ENCODE results near the gene SEC11A.
A peak's percentile ranks its signal among the peaks of the same experiment; 100 is the strongest.

Gene SEC11A

DNA sequence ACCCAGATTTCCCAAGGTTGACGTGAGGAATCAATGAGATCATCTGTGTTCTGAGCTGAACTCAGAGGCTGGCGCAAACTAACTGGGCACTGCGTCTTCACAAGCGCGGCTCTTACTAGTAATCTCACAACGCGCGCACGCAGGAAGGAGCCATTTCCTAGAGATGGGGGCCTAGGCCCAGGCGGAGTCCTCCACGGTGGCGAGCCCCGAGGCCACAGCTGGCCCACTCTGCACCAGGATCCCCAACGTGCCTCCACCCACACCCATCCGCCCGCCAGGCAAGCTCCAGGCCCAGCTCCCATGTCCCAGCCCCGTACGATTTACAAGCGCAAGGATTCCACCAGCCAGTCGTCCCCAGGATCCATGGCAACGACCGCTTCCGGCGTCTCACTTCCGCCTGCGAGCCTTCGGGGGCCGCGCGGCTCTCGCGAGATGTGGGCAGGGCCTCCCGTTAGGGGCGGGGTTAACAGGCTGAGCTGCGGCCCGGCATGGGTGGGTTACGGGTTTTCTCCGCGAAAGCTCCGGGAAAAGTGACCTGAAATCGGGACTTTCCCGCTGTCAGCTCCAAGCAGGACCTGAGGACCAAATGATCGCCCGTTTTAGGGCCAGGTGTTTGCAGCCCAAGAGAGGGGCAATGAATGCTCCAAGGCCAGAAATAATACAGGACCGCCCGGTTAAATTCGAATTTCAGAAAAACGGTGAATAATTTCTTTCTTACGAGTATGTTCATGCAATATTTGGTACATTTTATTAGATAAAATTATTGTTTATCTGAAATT, 61.8 kb downstream of the SEC11A start, which contains the start of gene WDR73:
Gene WDR73, minus strand, starts transcription at position 374 of the 779 bp plus-strand sequence. Its CDS starts 9 bp downstream, at position 365.
- WGBS, 2 donors (ENCODE audit: extremely low coverage in 2 of 2, insufficient read length in 2 of 2, insufficient replicate concordance in 1 of 2) = no CpG with 5 or more reads among the region's 49 CpGs
- Histone ChIP-seq H4K91ac (ENCODE audit: low read depth, low read length, poor library complexity) (no peak within 1 kb of the TSS), H3K4me2 (ENCODE audit: insufficient read depth, low read length, poor library complexity, severe bottlenecking) (peak within 1 kb of the TSS; percentile 78), H3K4ac (ENCODE audit: low read length) (no peak within 1 kb of the TSS), H3K9me3 (replicated peaks in 1 of 2; ENCODE audit: control insufficient read depth in 2 of 2, insufficient read depth in 1 of 2, low read depth in 1 of 2, low read length in 2 of 2) (no peaks in the 10 kb centered on the region), H3K4me3 (ENCODE audit: low read length in 2 of 2) (peak within 1 kb of the TSS; percentile 82 to 88), H3K14ac (ENCODE audit: low read length) (peak within 1 kb of the TSS; percentile 87), H2BK15ac (ENCODE audit: low read length) (peak within 1 kb of the TSS; percentile 35), H2AFZ (ENCODE audit: low read length) (peak within 1 kb of the TSS; percentile 93), H3K79me1 (ENCODE audit: low read depth, low read length) (peaks cover 11% of the 10 kb centered on the region), H2BK12ac (ENCODE audit: low read length) (no peak within 1 kb of the TSS), H3K27ac (replicated peaks; ENCODE audit: low read length) (peak within 1 kb of the TSS; percentile 45), H3K36me3 (replicated peaks in 1 of 2; ENCODE audit: control insufficient read depth in 2 of 2, insufficient read depth in 2 of 2, low read length in 2 of 2) (peaks cover 15 to 48% of the 10 kb centered on the region in 2 donors), H3K18ac (ENCODE audit: low read length) (peak within 1 kb of the TSS; percentile 98), H3K4me1 (ENCODE audit: control insufficient read depth in 2 of 2, insufficient read depth in 1 of 2, low read depth in 1 of 2, low read length in 2 of 2) (peaks cover 2 to 12% of the 10 kb centered on the region in 2 donors), H3K9ac (ENCODE audit: low read depth, low read length, poor library complexity) (peak within 1 kb of the TSS; percentile 98), H2BK5ac (ENCODE audit: low read length) (peak within 1 kb of the TSS; percentile 79), H2AK5ac (ENCODE audit: low read depth, low read length) (no peak within 1 kb of the TSS), H3K23ac (ENCODE audit: low read depth, low read length, poor library complexity) (peak within 1 kb of the TSS; percentile 96), H3K27me3 (ENCODE audit: control insufficient read depth in 3 of 3, insufficient read depth in 3 of 3, low read depth in 1 of 3, low read length in 3 of 3) (peaks cover 0 to 4% (median 0%) of the 10 kb centered on the region in 3 experiments), H4K8ac (ENCODE audit: low read depth, low read length) (peak within 1 kb of the TSS; percentile 99), H2BK120ac (ENCODE audit: low read depth, low read length) (no peak within 1 kb of the TSS)
- DNase-seq (ENCODE audit: low spot score) = peak; percentile 93

DNA sequence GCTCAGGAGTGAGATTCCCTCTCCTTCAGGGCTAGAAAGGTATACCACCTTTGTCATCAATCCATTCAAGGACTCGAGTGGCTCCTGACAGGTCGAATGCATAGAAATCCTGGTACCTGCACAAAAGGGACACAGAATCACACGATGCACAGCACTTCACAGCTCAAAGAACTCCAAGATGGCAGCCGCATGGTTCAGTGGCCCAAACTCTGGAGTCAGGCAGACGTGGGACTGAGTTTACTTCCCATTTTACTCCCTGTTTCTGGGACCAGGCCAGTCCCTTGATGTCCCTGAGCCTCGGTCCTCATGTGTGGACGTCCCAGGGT, 62.4 kb downstream of the SEC11A start:
- H3K27me3 ChIP-seq (ENCODE audit: control insufficient read depth in 3 of 3, insufficient read depth in 3 of 3, low read depth in 1 of 3, low read length in 3 of 3) = peaks cover 0 to 4% (median 0%) of the 10 kb centered on the region in 3 experiments
- peaks cover 18 to 54% of the 10 kb centered on the region in 2 donors for H3K36me3 ChIP-seq (replicated peaks in 1 of 2; ENCODE audit: control insufficient read depth in 2 of 2, insufficient read depth in 2 of 2, low read length in 2 of 2)
- no peak overlapping the region for H2BK15ac ChIP-seq (ENCODE audit: low read length)
- H4K8ac ChIP-seq (ENCODE audit: low read depth, low read length) = no peak overlapping the region
- peak overlapping the region; percentile 79 for H2BK5ac ChIP-seq (ENCODE audit: low read length)
- H3K9me3 ChIP-seq (replicated peaks in 1 of 2; ENCODE audit: control insufficient read depth in 2 of 2, insufficient read depth in 1 of 2, low read depth in 1 of 2, low read length in 2 of 2) = no peaks in the 10 kb centered on the region
- no peak for DNase-seq (ENCODE audit: low spot score)
- peaks cover 11% of the 10 kb centered on the region for H3K79me1 ChIP-seq (ENCODE audit: low read depth, low read length)
- peak overlapping the region; percentile 87 for H3K14ac ChIP-seq (ENCODE audit: low read length)
- peak overlapping the region; percentile 82 to 88 for H3K4me3 ChIP-seq (ENCODE audit: low read length in 2 of 2)
- H2BK12ac ChIP-seq (ENCODE audit: low read length) = no peak overlapping the region
- no peak overlapping the region for H4K91ac ChIP-seq (ENCODE audit: low read depth, low read length, poor library complexity)
- peak overlapping the region; percentile 96 for H3K23ac ChIP-seq (ENCODE audit: low read depth, low read length, poor library complexity)
- no peak overlapping the region for H3K4ac ChIP-seq (ENCODE audit: low read length)
- no peak overlapping the region for H2BK120ac ChIP-seq (ENCODE audit: low read depth, low read length)
- peak overlapping the region; percentile 98 for H3K9ac ChIP-seq (ENCODE audit: low read depth, low read length, poor library complexity)
- H3K27ac ChIP-seq (replicated peaks; ENCODE audit: low read length) = peak overlapping the region; percentile 20
- H3K4me2 ChIP-seq (ENCODE audit: insufficient read depth, low read length, poor library complexity, severe bottlenecking) = peak overlapping the region; percentile 78
- H2AFZ ChIP-seq (ENCODE audit: low read length) = peak overlapping the region; percentile 93
- peaks cover 2 to 9% of the 10 kb centered on the region in 2 donors for H3K4me1 ChIP-seq (ENCODE audit: control insufficient read depth in 2 of 2, insufficient read depth in 1 of 2, low read depth in 1 of 2, low read length in 2 of 2)
- peak overlapping the region; percentile 98 for H3K18ac ChIP-seq (ENCODE audit: low read length)
- no peak overlapping the region for H2AK5ac ChIP-seq (ENCODE audit: low read depth, low read length)
- WGBS, 2 donors (ENCODE audit: extremely low coverage in 2 of 2, insufficient read length in 2 of 2, insufficient replicate concordance in 1 of 2) = no CpG with 5 or more reads among the region's 7 CpGs

DNA sequence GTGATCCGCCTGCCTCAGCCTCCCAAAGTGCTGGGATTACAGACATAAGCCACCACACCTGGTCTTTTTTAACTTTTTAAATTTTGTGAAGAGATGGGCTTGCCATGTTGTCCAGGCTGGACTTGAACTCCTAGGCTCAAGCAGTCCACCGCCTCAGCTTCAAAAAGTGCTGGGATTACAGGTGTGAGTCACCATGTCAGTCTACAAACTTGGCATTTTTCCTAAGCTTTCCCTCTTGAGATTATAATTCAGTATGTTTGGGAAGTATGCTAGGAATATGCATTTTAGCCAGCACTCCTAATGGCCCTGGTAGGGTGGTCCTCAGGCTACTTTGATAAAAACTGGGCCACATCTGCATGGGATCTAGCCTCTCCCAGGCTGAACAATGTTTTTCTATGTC, 66.2 kb downstream of the SEC11A start:
- Histone ChIP-seq H3K4me3 (ENCODE audit: low read length in 2 of 2) (no peak overlapping the region), H3K9ac (ENCODE audit: low read depth, low read length, poor library complexity) (no peak overlapping the region), H3K14ac (ENCODE audit: low read length) (no peak overlapping the region), H3K9me3 (replicated peaks in 1 of 2; ENCODE audit: control insufficient read depth in 2 of 2, insufficient read depth in 1 of 2, low read depth in 1 of 2, low read length in 2 of 2) (no peaks in the 10 kb centered on the region), H2AK5ac (ENCODE audit: low read depth, low read length) (no peak overlapping the region), H4K8ac (ENCODE audit: low read depth, low read length) (no peak overlapping the region), H3K18ac (ENCODE audit: low read length) (no peak overlapping the region), H2BK15ac (ENCODE audit: low read length) (no peak overlapping the region), H3K27me3 (ENCODE audit: control insufficient read depth in 3 of 3, insufficient read depth in 3 of 3, low read depth in 1 of 3, low read length in 3 of 3) (no peaks in the 10 kb centered on the region), H2BK5ac (ENCODE audit: low read length) (no peak overlapping the region), H3K27ac (replicated peaks; ENCODE audit: low read length) (no peak overlapping the region), H3K23ac (ENCODE audit: low read depth, low read length, poor library complexity) (no peak overlapping the region), H3K36me3 (replicated peaks in 1 of 2; ENCODE audit: control insufficient read depth in 2 of 2, insufficient read depth in 2 of 2, low read length in 2 of 2) (peaks cover 45 to 77% of the 10 kb centered on the region in 2 donors), H3K4me1 (ENCODE audit: control insufficient read depth in 2 of 2, insufficient read depth in 1 of 2, low read depth in 1 of 2, low read length in 2 of 2) (peaks cover 2 to 3% of the 10 kb centered on the region in 2 donors), H3K4ac (ENCODE audit: low read length) (no peak overlapping the region), H2BK120ac (ENCODE audit: low read depth, low read length) (no peak overlapping the region), H2BK12ac (ENCODE audit: low read length) (no peak overlapping the region), H3K79me1 (ENCODE audit: low read depth, low read length) (peaks cover 11% of the 10 kb centered on the region), H4K91ac (ENCODE audit: low read depth, low read length, poor library complexity) (no peak overlapping the region), H2AFZ (ENCODE audit: low read length) (no peak overlapping the region), H3K4me2 (ENCODE audit: insufficient read depth, low read length, poor library complexity, severe bottlenecking) (no peak overlapping the region)
- no peak for DNase-seq (ENCODE audit: low spot score)
- WGBS, 2 donors (ENCODE audit: extremely low coverage in 2 of 2, insufficient read length in 2 of 2, insufficient replicate concordance in 1 of 2) = no CpG with 5 or more reads among the region's 2 CpGs

DNA sequence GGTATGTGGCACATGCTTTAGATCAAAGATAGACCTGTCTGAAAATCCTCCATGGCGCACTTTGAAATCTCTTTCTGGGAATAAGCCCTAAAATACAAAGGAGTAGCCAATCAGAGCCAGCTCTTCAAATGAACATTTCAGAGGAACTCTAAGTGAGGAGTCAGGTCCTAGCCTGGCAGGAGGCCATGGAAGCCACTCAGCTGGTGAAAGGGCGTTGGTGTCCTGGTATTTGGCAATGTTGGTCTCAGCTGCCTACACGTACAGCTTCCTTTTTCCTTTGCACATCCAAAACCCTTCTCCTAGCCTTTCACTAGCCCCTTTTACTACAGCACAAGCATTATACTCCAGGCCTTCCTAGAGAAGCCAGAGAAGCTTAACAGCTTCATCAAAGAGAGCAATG, 67.4 kb downstream of the SEC11A start:
- no peak overlapping the region for H3K4ac ChIP-seq (ENCODE audit: low read length)
- H4K91ac ChIP-seq (ENCODE audit: low read depth, low read length, poor library complexity) = no peak overlapping the region
- WGBS, 2 donors (ENCODE audit: extremely low coverage in 2 of 2, insufficient read length in 2 of 2, insufficient replicate concordance in 1 of 2) = no CpG with 5 or more reads among the region's 3 CpGs
- no peak overlapping the region for H3K18ac ChIP-seq (ENCODE audit: low read length)
- H3K27me3 ChIP-seq (ENCODE audit: control insufficient read depth in 3 of 3, insufficient read depth in 3 of 3, low read depth in 1 of 3, low read length in 3 of 3) = no peaks in the 10 kb centered on the region
- no peak overlapping the region for H3K23ac ChIP-seq (ENCODE audit: low read depth, low read length, poor library complexity)
- H2AFZ ChIP-seq (ENCODE audit: low read length) = no peak overlapping the region
- no peak overlapping the region for H2AK5ac ChIP-seq (ENCODE audit: low read depth, low read length)
- H2BK15ac ChIP-seq (ENCODE audit: low read length) = no peak overlapping the region
- H3K36me3 ChIP-seq (replicated peaks in 1 of 2; ENCODE audit: control insufficient read depth in 2 of 2, insufficient read depth in 2 of 2, low read length in 2 of 2) = peaks cover 52 to 87% of the 10 kb centered on the region in 2 donors
- H3K14ac ChIP-seq (ENCODE audit: low read length) = no peak overlapping the region
- H3K4me1 ChIP-seq (ENCODE audit: control insufficient read depth in 2 of 2, insufficient read depth in 1 of 2, low read depth in 1 of 2, low read length in 2 of 2) = peaks cover 2 to 3% of the 10 kb centered on the region in 2 donors
- no peak overlapping the region for H2BK5ac ChIP-seq (ENCODE audit: low read length)
- DNase-seq (ENCODE audit: low spot score) = no peak
- H2BK120ac ChIP-seq (ENCODE audit: low read depth, low read length) = no peak overlapping the region
- H3K4me3 ChIP-seq (ENCODE audit: low read length in 2 of 2) = no peak overlapping the region
- no peak overlapping the region for H3K9ac ChIP-seq (ENCODE audit: low read depth, low read length, poor library complexity)
- no peak overlapping the region for H3K27ac ChIP-seq (replicated peaks; ENCODE audit: low read length)
- H3K9me3 ChIP-seq (replicated peaks in 1 of 2; ENCODE audit: control insufficient read depth in 2 of 2, insufficient read depth in 1 of 2, low read depth in 1 of 2, low read length in 2 of 2) = no peaks in the 10 kb centered on the region
- H3K4me2 ChIP-seq (ENCODE audit: insufficient read depth, low read length, poor library complexity, severe bottlenecking) = no peak overlapping the region
- peaks cover 6% of the 10 kb centered on the region for H3K79me1 ChIP-seq (ENCODE audit: low read depth, low read length)
- H2BK12ac ChIP-seq (ENCODE audit: low read length) = no peak overlapping the region
- H4K8ac ChIP-seq (ENCODE audit: low read depth, low read length) = no peak overlapping the region
